Measurements from ENCODE around the gene STON2. TPM values are rescaled to one million over a fixed set of nuclear protein-coding genes. Genes with fewer than 3 reads are reported as not detected.

Gene STON2
- total RNA-seq, 1 donor from 2014 or later, result 66.8 TPM

DNA sequence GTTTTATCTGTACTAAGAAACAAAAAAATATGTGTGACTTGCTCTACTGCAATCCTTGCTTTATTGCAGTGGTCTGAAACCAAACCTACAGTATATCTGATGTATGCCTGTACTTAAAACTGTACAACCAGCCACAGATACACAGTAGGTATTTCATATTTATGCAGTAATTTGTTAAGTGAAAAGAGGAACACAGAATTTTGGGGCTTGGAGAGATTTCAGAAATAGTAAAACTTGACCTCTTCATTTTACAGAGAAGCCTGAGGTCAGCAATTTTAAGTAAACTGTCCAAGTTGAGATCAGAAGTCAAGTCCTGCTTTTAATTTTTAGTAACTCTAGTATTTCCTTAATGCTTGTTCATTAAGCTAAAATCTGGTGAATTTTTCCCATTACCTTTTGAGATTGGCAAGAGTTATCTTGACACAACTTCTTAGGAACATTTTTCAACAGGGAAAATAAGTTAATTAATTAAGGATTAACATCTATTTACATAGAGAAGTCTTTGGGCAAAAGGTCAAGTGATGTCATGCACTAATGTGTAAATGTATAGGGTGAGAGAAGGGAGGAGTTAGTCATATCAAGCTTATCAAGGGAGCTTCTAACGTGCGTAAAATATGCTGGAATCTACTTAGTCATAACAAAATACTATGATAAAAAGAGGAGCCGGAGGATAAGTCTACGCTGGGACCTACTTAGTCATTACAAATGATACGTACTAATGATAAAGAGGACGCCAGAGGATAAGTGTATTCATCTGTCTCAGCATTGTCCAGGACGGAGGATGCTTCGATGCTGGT lies 113.4 kb downstream of the STON2 start:
- no peak for TF ChIP-seq CTCF (IDR thresholded peaks at IDR 0.05; ENCODE audit: unreplicated experiment)
- Mint-ChIP-seq H3K27ac (ENCODE audit: unreplicated experiment) (no peak overlapping the region), H3K9me3 (ENCODE audit: unreplicated experiment) (no peaks in the 10 kb centered on the region), H3K4me1 (ENCODE audit: unreplicated experiment) (peaks cover 16% of the 10 kb centered on the region), H3K4me3 (ENCODE audit: unreplicated experiment) (no peak overlapping the region), H3K36me3 (ENCODE audit: low read depth, unreplicated experiment) (peaks cover 30% of the 10 kb centered on the region), H3K27me3 (ENCODE audit: unreplicated experiment) (no peaks in the 10 kb centered on the region)
- no peak for DNase-seq (ENCODE audit: low spot score)

GRCh38 chr14:81285245-81285644 lies 114.9 kb downstream of the STON2 start:
- Mint-ChIP-seq H3K27me3 (ENCODE audit: unreplicated experiment) (no peaks in the 10 kb centered on the region), H3K4me3 (ENCODE audit: unreplicated experiment) (no peak overlapping the region), H3K4me1 (ENCODE audit: unreplicated experiment) (peaks cover 14% of the 10 kb centered on the region), H3K36me3 (ENCODE audit: low read depth, unreplicated experiment) (peaks cover 24% of the 10 kb centered on the region), H3K27ac (ENCODE audit: unreplicated experiment) (no peak overlapping the region), H3K9me3 (ENCODE audit: unreplicated experiment) (no peaks in the 10 kb centered on the region)
- no peak for DNase-seq (ENCODE audit: low spot score)
- no peak for TF ChIP-seq CTCF (IDR thresholded peaks at IDR 0.05; ENCODE audit: unreplicated experiment)

DNA sequence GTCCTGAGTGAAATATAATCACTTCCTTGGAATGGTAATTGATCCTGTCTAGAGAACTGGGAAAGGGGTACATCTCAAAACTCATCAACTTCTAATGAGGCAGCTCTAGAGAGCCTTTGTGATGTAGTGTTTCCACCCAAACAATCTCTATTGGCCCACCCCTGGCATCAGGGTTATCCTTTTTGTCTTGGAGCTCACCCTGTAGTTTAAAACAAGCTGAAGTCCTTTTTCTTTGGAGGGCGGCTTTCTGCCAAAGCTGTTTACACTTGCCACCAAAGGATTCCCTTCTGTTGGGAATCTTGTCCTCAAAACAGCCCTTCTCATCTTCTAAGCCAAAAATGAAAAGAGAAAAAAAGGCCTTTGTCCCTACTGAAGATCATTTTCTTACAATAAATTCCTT lies 118.8 kb downstream of the STON2 start:
- no peak for DNase-seq (ENCODE audit: low spot score)
- no peaks in the 10 kb centered on the region for H3K9me3 Mint-ChIP-seq (ENCODE audit: unreplicated experiment)
- H3K27ac Mint-ChIP-seq (ENCODE audit: unreplicated experiment), result no peak overlapping the region
- no peak overlapping the region for H3K4me3 Mint-ChIP-seq (ENCODE audit: unreplicated experiment)
- H3K27me3 Mint-ChIP-seq (ENCODE audit: unreplicated experiment), result no peaks in the 10 kb centered on the region
- H3K36me3 Mint-ChIP-seq (ENCODE audit: low read depth, unreplicated experiment), result peaks cover 20% of the 10 kb centered on the region
- no peak for TF ChIP-seq CTCF (IDR thresholded peaks at IDR 0.05; ENCODE audit: unreplicated experiment)
- H3K4me1 Mint-ChIP-seq (ENCODE audit: unreplicated experiment), result peaks cover 18% of the 10 kb centered on the region

DNA sequence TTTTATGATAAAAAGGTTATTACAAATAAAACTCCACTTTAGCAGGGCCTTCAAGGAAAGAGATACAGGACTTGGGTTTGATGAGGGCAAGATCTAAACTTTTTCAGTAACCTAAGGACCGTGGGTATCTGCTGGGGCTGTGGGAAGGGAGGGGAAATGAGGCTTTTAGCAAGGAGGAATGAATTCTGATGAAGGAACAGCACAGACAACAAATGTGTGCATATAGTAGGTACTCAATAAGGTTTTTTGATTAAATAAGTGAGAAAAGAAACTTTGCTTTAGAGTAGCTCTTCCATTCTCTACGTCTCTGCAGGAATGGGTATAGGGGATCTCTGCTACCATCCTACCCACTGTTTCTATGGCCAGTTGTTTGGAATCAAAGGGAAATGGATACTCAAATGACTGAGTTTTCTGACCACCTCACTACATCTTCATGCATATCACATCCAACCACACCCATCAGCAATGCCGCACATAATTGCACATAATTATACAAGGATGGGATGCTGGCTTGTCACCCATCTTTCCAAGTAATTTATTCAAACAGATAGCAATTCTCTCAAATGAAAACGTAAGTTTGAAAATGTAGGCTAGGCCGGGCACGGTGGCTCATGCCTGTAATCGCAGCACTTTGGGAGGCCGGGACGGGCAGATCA lies 119.9 kb downstream of the STON2 start:
- H3K27ac Mint-ChIP-seq (ENCODE audit: unreplicated experiment), result no peak overlapping the region
- no peak for DNase-seq (ENCODE audit: low spot score)
- H3K36me3 Mint-ChIP-seq (ENCODE audit: low read depth, unreplicated experiment), result peaks cover 27% of the 10 kb centered on the region
- no peaks in the 10 kb centered on the region for H3K27me3 Mint-ChIP-seq (ENCODE audit: unreplicated experiment)
- no peaks in the 10 kb centered on the region for H3K9me3 Mint-ChIP-seq (ENCODE audit: unreplicated experiment)
- TF ChIP-seq CTCF (IDR thresholded peaks at IDR 0.05; ENCODE audit: unreplicated experiment), result no peak
- no peak overlapping the region for H3K4me3 Mint-ChIP-seq (ENCODE audit: unreplicated experiment)
- H3K4me1 Mint-ChIP-seq (ENCODE audit: unreplicated experiment), result peaks cover 20% of the 10 kb centered on the region

GRCh38 chr14:81277096-81277495 lies 123.0 kb downstream of the STON2 start:
- no peak for TF ChIP-seq CTCF (IDR thresholded peaks at IDR 0.05; ENCODE audit: unreplicated experiment)
- no peaks in the 10 kb centered on the region for H3K9me3 Mint-ChIP-seq (ENCODE audit: unreplicated experiment)
- no peaks in the 10 kb centered on the region for H3K27me3 Mint-ChIP-seq (ENCODE audit: unreplicated experiment)
- no peak for DNase-seq (ENCODE audit: low spot score)
- peaks cover 30% of the 10 kb centered on the region for H3K36me3 Mint-ChIP-seq (ENCODE audit: low read depth, unreplicated experiment)
- no peak overlapping the region for H3K4me3 Mint-ChIP-seq (ENCODE audit: unreplicated experiment)
- H3K27ac Mint-ChIP-seq (ENCODE audit: unreplicated experiment), result no peak overlapping the region
- peaks cover 6% of the 10 kb centered on the region for H3K4me1 Mint-ChIP-seq (ENCODE audit: unreplicated experiment)

Measured in endothelial cell (in vitro differentiated cells).